Epidermal melanocyte (primary cell): ENCODE measurements around the gene HIBADH.
"Not testable (repeated sequence)": the region's sequence is repeated elsewhere in the genome, so short reads cannot be mapped to it uniquely, and the experiment has no call there.

Experiments
- DNase-seq: peaks from one replicate; pipeline ENCODE4 v3.0.0; 2011; ENCODE audit warnings: low spot score; ENCODE audit not compliant: insufficient read length

The HIBADH gene

GRCh38 chr7:27602766-27603165 lies 59.9 kb downstream of the HIBADH start:
- DNase-seq, result no peak

GRCh38 chr7:27601217-27601616 lies 61.5 kb downstream of the HIBADH start:
- DNase-seq, result no peak

GRCh38 chr7:27600247-27600646 lies 62.4 kb downstream of the HIBADH start:
- DNase-seq, result no peak

- no peak for DNase-seq
Measured at GRCh38 chr7:27595009-27595408, 67.7 kb downstream of the HIBADH start.

GRCh38 chr7:27593226-27593625 lies 69.5 kb downstream of the HIBADH start:
- DNase-seq, result no peak

GRCh38 chr7:27590416-27590815 lies 72.3 kb downstream of the HIBADH start:
- DNase-seq, result no peak

- no peak for DNase-seq
Measured at GRCh38 chr7:27587429-27587828, 75.3 kb downstream of the HIBADH start.

- DNase-seq, result no peak
Measured at GRCh38 chr7:27586825-27587224, 75.9 kb downstream of the HIBADH start.

- DNase-seq, result no peak
Measured at GRCh38 chr7:27585781-27586447, 76.8 kb downstream of the HIBADH start.

GRCh38 chr7:27581906-27582305 lies 80.8 kb downstream of the HIBADH start:
- DNase-seq, result no peak

GRCh38 chr7:27581119-27581518 lies 81.6 kb downstream of the HIBADH start:
- no peak for DNase-seq

GRCh38 chr7:27579565-27579964 lies 83.1 kb downstream of the HIBADH start:
- DNase-seq, result no peak

GRCh38 chr7:27578169-27578568 lies 84.5 kb downstream of the HIBADH start:
- not testable (repeated sequence) for DNase-seq

GRCh38 chr7:27576360-27576944 lies 86.2 kb downstream of the HIBADH start:
- DNase-seq, result peak; percentile 38

GRCh38 chr7:27575613-27576012 lies 87.1 kb downstream of the HIBADH start:
- DNase-seq, result no peak

GRCh38 chr7:27569106-27569505 lies 93.6 kb downstream of the HIBADH start:
- no peak for DNase-seq

- no peak for DNase-seq
Measured at GRCh38 chr7:27567266-27567665, 95.4 kb downstream of the HIBADH start.

GRCh38 chr7:27564881-27565482 lies 97.7 kb downstream of the HIBADH start:
- no peak for DNase-seq

- DNase-seq, result no peak
Measured at GRCh38 chr7:27560706-27561235, 101.9 kb downstream of the HIBADH start.

GRCh38 chr7:27555670-27556069 lies 107.0 kb downstream of the HIBADH start:
- no peak for DNase-seq

- no peak for DNase-seq
Measured at GRCh38 chr7:27554826-27555225, 107.9 kb downstream of the HIBADH start.

GRCh38 chr7:27553273-27553672 lies 109.4 kb downstream of the HIBADH start:
- no peak for DNase-seq
